Brain microvascular endothelial cell (primary cell): ENCODE data around the gene LEKR1.

ENCODE experiments used
- DNase-seq: peaks from one replicate; pipeline ENCODE4 v3.0.0-alpha.2; 2020
- H3K27ac ChIP-seq: fragments of 250-450 bp; sonication (Bioruptor Pico); 2 replicates; pipeline ENCODE4 v1.5.1; 2020; ENCODE audit warnings: mild to moderate bottlenecking, moderate library complexity
- H3K27me3 ChIP-seq: fragments of 250-450 bp; sonication (Bioruptor Pico); replicated peaks from 2 replicates; pipeline ENCODE4 v1.5.1; 2020; ENCODE audit warnings: mild to moderate bottlenecking
- H3K36me3 ChIP-seq: fragments of 250-450 bp; sonication (Bioruptor Pico); replicated peaks from 2 replicates; pipeline ENCODE4 v1.5.1; 2020; ENCODE audit warnings: mild to moderate bottlenecking
- H3K4me3 ChIP-seq: 2 replicates; pipeline ENCODE4 v1.5.1; 2011; ENCODE audit warnings: low read depth, mild to moderate bottlenecking, control low read depth, low read length, moderate library complexity
- in situ Hi-C: cut with HindIII; loops from 2 replicates; pipeline ENCODE4 v1.10.0; 2017; ENCODE audit warnings: low sequenced_read_pairs, low pct_ligation_motif_present
- TF ChIP-seq, protein P1 (sequence below): IDR thresholded peaks from 2 replicates; pipeline ENCODE4 v1.5.1; 2011; ENCODE audit warnings: low read depth, mild to moderate bottlenecking, moderate library complexity, low read length, control low read depth, inconsistent platforms; ENCODE audit errors: missing control alignments

The LEKR1 gene

DNA sequence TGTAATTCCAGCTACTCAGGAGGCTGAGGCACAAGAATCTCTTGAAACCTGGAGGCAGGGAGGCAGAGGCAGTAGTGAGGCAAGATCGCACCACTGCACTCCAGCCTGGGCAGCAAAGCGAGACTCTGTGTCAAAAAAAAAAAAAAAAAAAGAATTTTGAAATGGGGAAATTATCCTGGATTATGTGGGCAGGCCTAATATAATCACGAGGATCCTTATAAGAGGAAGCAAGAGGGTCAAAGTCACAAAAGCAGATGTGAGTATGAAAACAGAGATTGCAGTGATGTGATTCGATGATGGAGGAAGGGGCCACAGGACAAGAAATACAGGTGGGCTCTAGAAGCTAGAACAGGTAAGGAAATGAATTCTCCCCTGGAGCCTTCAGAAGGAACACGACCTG, 159.6 kb downstream of the LEKR1 start:
- TF ChIP-seq, protein P1, sequence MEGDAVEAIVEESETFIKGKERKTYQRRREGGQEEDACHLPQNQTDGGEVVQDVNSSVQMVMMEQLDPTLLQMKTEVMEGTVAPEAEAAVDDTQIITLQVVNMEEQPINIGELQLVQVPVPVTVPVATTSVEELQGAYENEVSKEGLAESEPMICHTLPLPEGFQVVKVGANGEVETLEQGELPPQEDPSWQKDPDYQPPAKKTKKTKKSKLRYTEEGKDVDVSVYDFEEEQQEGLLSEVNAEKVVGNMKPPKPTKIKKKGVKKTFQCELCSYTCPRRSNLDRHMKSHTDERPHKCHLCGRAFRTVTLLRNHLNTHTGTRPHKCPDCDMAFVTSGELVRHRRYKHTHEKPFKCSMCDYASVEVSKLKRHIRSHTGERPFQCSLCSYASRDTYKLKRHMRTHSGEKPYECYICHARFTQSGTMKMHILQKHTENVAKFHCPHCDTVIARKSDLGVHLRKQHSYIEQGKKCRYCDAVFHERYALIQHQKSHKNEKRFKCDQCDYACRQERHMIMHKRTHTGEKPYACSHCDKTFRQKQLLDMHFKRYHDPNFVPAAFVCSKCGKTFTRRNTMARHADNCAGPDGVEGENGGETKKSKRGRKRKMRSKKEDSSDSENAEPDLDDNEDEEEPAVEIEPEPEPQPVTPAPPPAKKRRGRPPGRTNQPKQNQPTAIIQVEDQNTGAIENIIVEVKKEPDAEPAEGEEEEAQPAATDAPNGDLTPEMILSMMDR: no peak
- DNase-seq: no peak
- in situ Hi-C loops: no loop called here
- Histone ChIP-seq H3K36me3 (no peaks in the 10 kb centered on the region), H3K27me3 (no peaks in the 10 kb centered on the region), H3K27ac (no peak overlapping the region), H3K4me3 (no peak overlapping the region)

DNA sequence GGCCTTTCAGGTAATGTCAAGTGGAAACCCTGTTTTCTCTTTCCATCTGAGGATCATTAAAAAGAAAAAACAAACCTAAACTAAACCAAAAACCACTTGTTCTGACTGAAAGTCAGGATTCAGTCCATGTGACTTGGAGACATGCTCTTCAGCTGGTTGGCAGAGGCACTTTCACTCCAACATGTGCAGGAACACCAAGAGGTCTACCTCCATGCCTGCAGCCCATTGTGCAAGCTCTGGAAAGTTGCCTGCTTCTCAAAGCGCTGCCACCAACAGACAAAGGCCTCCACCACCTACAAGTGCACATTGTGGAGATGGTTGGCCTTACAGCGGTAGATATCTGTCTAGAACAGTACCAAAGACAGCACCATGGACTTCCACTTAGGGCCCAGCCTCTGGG, 161.8 kb downstream of the LEKR1 start:
- TF ChIP-seq, protein P1: no peak
- Histone ChIP-seq H3K4me3 (no peak overlapping the region), H3K27ac (no peak overlapping the region), H3K27me3 (no peaks in the 10 kb centered on the region), H3K36me3 (no peaks in the 10 kb centered on the region)
- in situ Hi-C loops: no loop called here
- no peak for DNase-seq

DNA sequence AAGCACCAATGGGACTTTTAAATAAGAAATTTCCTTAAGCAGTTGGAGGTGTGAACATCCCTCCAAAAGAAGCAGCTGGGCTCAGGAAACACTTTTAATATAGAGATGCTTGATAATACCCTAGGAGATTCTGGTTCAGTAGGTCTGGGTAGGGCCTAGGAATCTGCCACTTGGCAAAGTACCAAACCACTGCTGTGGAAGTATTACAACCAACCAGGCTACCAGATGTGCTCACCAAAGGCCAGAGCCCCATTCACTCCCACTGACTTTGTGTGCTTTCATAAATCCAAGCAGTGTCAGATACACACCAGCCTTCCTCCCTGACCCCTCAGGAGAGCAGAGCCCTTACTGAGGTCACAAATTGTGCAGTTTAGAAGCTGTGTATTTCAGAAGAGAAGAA, 171.2 kb downstream of the LEKR1 start:
- no peaks in the 10 kb centered on the region for H3K27me3 ChIP-seq
- no peak for DNase-seq
- H3K27ac ChIP-seq: no peak overlapping the region
- in situ Hi-C loops: no loop called here
- H3K4me3 ChIP-seq: no peak overlapping the region
- TF ChIP-seq, protein P1: no peak
- H3K36me3 ChIP-seq: no peaks in the 10 kb centered on the region

DNA sequence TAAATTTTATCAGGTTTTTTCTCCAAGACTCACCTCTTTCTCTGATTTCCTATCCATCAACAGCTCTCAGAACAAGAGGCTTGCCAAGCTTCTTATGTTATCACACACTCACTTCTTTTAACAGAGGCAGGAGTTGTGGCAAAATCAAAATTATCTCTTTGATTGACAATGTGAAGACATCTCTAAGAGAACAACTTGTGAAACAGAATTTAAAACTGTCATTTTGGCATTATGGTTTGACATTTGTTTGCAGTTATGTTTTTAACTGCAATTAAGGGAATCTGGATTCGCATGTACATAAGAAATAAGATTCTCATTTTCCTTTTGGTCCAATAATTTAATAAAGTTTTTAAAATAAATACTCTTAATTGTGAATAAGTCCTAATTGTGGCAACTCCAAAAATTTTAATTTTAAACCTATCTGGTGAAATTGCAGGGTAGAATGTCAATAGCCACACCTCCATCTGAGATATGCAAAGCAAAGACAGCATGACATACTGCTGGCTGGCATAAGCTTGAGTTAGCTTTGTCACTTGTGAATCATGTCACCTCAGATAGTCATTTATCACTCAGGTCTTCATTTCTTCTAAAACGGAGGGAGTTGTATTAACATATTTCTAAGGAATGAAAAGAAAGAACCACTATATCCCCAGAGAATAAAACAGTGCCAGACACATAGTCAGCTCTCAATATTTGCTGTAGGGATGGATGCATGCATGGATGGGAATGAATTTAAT, 175.2 kb downstream of the LEKR1 start:
- H3K27me3 ChIP-seq: no peaks in the 10 kb centered on the region
- H3K4me3 ChIP-seq: no peak overlapping the region
- TF ChIP-seq, protein P1: no peak
- DNase-seq: no peak
- in situ Hi-C loops: no loop called here
- H3K27ac ChIP-seq: no peak overlapping the region
- H3K36me3 ChIP-seq: no peaks in the 10 kb centered on the region

DNA sequence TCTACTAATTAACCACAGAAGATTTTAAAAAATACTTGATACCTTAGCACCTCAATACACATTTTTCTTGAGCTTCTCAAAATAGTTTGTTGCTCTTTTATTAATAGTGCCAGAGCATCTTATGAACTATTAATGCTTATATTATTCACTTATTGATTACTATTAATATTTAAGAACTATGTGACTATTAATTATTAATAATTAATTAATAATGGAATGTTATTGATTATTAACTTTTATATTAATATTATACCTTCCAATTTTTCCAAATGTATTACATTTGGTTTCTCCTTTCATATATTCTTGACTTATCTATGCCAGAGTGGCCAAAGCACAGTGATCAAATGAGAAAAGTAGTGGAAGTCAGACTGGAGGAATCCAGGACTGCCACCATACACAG, 195.5 kb downstream of the LEKR1 start:
- Histone ChIP-seq H3K27me3 (no peaks in the 10 kb centered on the region), H3K4me3 (no peak overlapping the region), H3K36me3 (no peaks in the 10 kb centered on the region), H3K27ac (no peak overlapping the region)
- no peak for DNase-seq
- TF ChIP-seq, protein P1: no peak
- in situ Hi-C loops: no loop called here

DNA sequence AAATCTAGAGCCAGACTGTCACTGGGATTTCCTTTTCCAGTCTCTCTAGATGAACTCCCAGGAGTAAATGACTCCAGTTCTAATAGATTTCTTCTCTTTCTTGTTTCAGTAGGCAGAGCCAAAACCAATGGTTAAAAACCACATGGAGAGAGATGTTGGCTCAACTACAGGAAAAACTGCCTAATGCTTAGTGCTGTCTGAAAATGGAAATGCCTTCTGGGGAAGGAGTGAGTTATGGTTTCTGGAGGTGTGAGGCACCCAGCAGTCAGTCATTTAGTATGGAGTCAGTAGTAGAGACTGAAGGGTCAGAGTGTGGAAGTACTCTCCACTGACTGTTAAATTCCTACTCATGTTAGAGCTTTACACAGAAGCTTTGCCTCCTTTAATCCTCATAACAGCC, 197.1 kb downstream of the LEKR1 start:
- Histone ChIP-seq H3K4me3 (no peak overlapping the region), H3K27me3 (no peaks in the 10 kb centered on the region), H3K27ac (no peak overlapping the region), H3K36me3 (no peaks in the 10 kb centered on the region)
- TF ChIP-seq, protein P1: no peak
- no peak for DNase-seq
- in situ Hi-C loops: no loop called here
